RWPE2 (cell line): ENCODE results near the gene SF3B6.
A peak's percentile ranks its signal among the peaks of the same experiment; 100 is the strongest.
"Not testable (repeated sequence)": the region's sequence is repeated elsewhere in the genome, so short reads cannot be mapped to it uniquely, and the experiment has no call there.

Experiments
- ATAC-seq: fragments of 200-7000 bp; cut with Tn5 transposase; 3 replicates; pipeline ENCODE4 v1.9.1; 2021; ENCODE audit warnings: low read depth
- DNase-seq: peaks from one replicate; pipeline ENCODE4 v3.0.0-alpha.2; 2020; ENCODE audit warnings: low spot score
- H3K27ac ChIP-seq: fragments of 450-650 bp; 2 replicates; pipeline ENCODE4 v1.5.1; 2017; ENCODE audit warnings: mild to moderate bottlenecking; ENCODE audit not compliant: poor library complexity, severe bottlenecking
- H3K27me3 ChIP-seq: fragments of 250-450 bp; sonication (Bioruptor Pico); 2 replicates; pipeline ENCODE4 v1.5.1; 2021; ENCODE audit warnings: mild to moderate bottlenecking, moderate library complexity; ENCODE audit not compliant: insufficient read depth, poor library complexity, severe bottlenecking
- H3K36me3 ChIP-seq: fragments of 250-450 bp; sonication (Bioruptor Pico); 2 replicates; pipeline ENCODE4 v1.5.1; 2020; ENCODE audit warnings: low read depth, mild to moderate bottlenecking, moderate library complexity
- H3K4me1 ChIP-seq: fragments of 250-450 bp; sonication (Bioruptor Pico); 2 replicates; pipeline ENCODE4 v1.5.1; 2021; ENCODE audit warnings: mild to moderate bottlenecking, moderate library complexity; ENCODE audit not compliant: insufficient read depth, poor library complexity, severe bottlenecking
- H3K4me3 ChIP-seq: fragments of 250-450 bp; sonication (Bioruptor Pico); 2 replicates; pipeline ENCODE4 v1.5.1; 2021; ENCODE audit warnings: mild to moderate bottlenecking, moderate library complexity; ENCODE audit not compliant: severe bottlenecking
- H3K9me3 ChIP-seq: fragments of 250-450 bp; sonication (Bioruptor Pico); 2 replicates; pipeline ENCODE4 v1.5.1; 2021; ENCODE audit warnings: mild to moderate bottlenecking, moderate library complexity; ENCODE audit not compliant: severe bottlenecking
- TF ChIP-seq, protein P1 (sequence below): fragments of 450-650 bp; IDR thresholded peaks from one replicate; pipeline ENCODE4 v1.5.1; 2017; ENCODE audit warnings: mild to moderate bottlenecking, moderate library complexity; ENCODE audit not compliant: poor library complexity, severe bottlenecking

Gene SF3B6

DNA sequence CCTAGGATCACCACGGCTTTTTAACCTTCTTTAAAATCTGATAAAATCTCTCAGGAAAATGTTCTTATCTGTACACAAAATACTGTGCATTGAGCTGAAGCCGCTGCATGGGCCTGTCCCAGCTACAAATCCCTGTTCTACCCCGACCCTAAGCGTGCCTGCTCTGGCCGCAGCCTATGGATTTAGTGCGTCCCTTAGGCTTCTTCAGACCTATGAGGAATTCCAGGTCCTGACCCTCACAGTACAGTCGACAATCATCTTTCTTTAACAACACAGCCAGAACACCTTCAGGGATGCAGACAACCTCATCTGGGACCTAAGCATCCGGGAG is 28.5 kb downstream of the SF3B6 start:
- Histone ChIP-seq H3K4me1 (peaks cover 7% of the 10 kb centered on the region), H3K27ac (peak overlapping the region; percentile 27), H3K9me3 (no peaks in the 10 kb centered on the region), H3K4me3 (no peak overlapping the region), H3K27me3 (no peaks in the 10 kb centered on the region), H3K36me3 (no peaks in the 10 kb centered on the region)
- DNase-seq (no peak), ATAC-seq (no peak)
- TF ChIP-seq, protein P1, sequence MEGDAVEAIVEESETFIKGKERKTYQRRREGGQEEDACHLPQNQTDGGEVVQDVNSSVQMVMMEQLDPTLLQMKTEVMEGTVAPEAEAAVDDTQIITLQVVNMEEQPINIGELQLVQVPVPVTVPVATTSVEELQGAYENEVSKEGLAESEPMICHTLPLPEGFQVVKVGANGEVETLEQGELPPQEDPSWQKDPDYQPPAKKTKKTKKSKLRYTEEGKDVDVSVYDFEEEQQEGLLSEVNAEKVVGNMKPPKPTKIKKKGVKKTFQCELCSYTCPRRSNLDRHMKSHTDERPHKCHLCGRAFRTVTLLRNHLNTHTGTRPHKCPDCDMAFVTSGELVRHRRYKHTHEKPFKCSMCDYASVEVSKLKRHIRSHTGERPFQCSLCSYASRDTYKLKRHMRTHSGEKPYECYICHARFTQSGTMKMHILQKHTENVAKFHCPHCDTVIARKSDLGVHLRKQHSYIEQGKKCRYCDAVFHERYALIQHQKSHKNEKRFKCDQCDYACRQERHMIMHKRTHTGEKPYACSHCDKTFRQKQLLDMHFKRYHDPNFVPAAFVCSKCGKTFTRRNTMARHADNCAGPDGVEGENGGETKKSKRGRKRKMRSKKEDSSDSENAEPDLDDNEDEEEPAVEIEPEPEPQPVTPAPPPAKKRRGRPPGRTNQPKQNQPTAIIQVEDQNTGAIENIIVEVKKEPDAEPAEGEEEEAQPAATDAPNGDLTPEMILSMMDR, result no peak

DNA sequence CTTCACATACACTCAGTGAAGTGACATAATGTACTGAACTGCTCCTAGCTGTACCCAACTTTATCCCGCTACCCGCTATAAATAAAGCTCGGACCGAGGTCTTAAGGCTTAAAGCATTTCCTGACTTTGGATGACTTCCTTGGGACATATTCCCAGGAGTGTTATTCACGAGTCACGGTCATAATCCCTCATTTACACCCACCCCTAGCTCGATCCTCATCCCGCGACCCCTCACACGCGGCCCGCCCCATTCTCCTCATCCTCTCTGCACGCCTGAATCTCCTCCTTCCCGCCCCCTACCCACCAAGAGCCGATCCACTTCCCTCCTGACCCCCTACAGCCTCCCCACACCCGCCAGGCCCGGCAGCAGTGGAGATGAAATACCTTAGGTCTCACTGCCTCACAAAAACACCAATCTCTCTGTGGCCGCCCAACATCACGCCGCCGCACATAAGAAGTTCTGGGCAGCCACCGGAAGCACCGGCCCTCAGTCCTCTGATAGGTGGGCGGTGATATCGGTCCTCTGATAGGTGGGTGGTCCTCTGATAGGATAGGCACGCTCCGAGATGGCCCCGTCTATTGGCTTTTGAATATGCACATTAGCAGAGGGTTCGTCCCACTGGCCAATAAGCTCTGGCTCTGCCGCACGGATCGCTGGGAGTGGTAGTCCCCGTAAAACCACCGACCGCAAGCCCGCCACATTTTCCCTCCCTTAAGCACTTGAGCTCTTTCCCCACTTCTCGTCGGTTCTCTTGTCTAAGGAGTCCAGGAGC is 29.0 kb downstream of the SF3B6 start, which contains the start of gene WDCP:
Gene WDCP (minus strand): TSS at position 462 of the 773 bp plus-strand sequence. CDS start 7,897 bp downstream, outside the sequence.
- H3K9me3 ChIP-seq, result no peaks in the 10 kb centered on the region
- H3K27me3 ChIP-seq, result no peaks in the 10 kb centered on the region
- H3K36me3 ChIP-seq, result no peaks in the 10 kb centered on the region
- DNase-seq (peak; percentile 97), ATAC-seq (peak; percentile 98)
- H3K27ac ChIP-seq, result peak within 1 kb of the TSS; percentile 27
- peak within 1 kb of the TSS; percentile 57 for H3K4me3 ChIP-seq
- TF ChIP-seq, protein P1, result no peak
- peaks cover 7% of the 10 kb centered on the region for H3K4me1 ChIP-seq

DNA sequence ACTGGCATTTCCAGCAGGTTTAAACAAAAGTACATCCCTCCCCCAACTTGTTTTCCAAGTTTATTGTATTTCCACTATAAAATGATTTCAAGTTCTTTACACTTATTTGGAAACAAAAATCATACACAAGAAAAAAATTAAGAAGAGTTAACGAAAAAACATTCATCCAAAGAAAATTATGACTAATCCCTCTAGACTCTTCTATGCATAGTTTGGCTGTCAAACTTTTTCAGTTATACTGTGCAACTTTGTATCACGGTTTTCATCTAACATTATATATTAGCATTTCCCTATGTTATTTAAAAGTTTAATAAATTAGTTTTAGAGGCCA is 29.6 kb downstream of the SF3B6 start:
- H3K4me1 ChIP-seq, result peaks cover 7% of the 10 kb centered on the region
- peak overlapping the region; percentile 27 for H3K27ac ChIP-seq
- peak overlapping the region; percentile 57 for H3K4me3 ChIP-seq
- TF ChIP-seq, protein P1, result no peak
- no peaks in the 10 kb centered on the region for H3K27me3 ChIP-seq
- no peak for ATAC-seq
- H3K36me3 ChIP-seq, result no peaks in the 10 kb centered on the region
- no peak for DNase-seq
- H3K9me3 ChIP-seq, result no peaks in the 10 kb centered on the region

DNA sequence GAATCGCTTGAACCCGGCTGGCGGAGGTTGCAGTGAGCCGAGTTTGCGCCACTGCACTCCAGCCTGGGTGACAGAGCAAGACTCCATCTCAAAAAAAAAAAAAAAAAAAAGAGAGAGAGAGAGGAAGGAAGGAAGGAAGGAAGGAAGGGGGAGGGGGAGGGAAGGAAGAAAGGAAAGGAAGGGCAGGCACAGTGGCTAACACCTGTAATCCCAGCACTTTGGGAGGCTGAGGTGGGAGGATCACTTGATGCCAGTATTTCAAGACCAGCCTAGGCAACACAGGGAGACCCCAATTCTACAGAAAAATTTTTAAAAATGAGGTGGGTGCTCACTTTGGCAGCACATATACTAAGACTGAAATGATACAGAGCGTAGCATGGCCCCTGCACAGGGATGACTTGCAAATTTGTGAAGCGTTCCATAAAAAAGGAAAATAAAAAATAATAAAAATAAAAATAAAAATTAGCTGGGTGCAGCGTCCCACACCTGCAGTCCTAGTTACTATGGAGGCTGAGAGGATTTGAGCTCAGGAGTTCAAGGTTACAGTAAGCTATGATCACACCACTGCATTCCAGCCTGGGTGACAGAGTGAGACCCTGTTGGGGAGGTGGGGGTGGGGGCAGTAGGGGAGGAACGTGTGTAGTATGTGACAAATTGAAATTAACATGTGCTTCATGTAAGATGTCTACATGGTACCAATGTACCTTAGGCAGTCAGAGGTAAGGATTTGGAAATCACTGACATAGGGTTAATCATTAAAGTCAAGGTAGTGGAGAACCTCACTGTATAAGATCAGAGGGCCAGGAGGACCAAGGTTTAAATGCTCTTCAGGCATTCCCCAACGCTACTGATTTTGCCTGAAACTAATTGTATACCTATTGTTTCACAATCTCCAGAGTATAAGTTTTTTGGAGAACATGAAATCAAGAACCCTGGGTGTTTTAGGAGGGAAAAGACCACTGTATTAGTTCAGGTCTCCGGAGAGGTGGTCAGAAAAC is 30.3 kb downstream of the SF3B6 start:
- Histone ChIP-seq H3K4me1 (peaks cover 7% of the 10 kb centered on the region), H3K27me3 (no peaks in the 10 kb centered on the region), H3K27ac (no peak overlapping the region), H3K9me3 (no peaks in the 10 kb centered on the region), H3K36me3 (no peaks in the 10 kb centered on the region), H3K4me3 (peak overlapping the region; percentile 57)
- no peak for DNase-seq
- TF ChIP-seq, protein P1, result no peak
- no peak for ATAC-seq

DNA sequence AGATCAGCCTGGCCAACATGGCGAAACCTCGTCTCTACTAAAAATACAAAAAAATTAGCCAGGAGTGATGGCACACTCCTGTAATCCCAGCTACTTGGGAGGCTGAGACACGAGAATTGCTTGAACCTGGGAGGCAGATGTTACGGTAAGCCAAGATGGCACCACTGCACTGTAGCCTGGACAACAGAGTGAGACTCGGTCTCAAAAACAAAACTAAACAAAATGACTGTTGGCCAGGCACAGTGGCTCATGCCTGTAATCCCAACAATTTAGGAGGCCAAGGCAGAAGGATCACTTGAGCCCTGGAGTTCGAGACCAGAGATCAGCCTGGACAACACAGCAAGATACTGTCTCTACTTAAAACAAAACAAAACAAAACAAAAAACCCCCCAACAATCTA is 33.0 kb downstream of the SF3B6 start:
- not testable (repeated sequence) for H3K27me3 ChIP-seq, H3K27ac ChIP-seq, ATAC-seq, H3K4me1 ChIP-seq, H3K9me3 ChIP-seq, H3K4me3 ChIP-seq, DNase-seq
- peaks cover 18% of the 10 kb centered on the region for H3K36me3 ChIP-seq
